ENCODE data around the gene HERC3.
"Not testable (repeated sequence)": the region's sequence is repeated elsewhere in the genome, so short reads cannot be mapped to it uniquely, and the experiment has no call there.

The HERC3 gene

DNA sequence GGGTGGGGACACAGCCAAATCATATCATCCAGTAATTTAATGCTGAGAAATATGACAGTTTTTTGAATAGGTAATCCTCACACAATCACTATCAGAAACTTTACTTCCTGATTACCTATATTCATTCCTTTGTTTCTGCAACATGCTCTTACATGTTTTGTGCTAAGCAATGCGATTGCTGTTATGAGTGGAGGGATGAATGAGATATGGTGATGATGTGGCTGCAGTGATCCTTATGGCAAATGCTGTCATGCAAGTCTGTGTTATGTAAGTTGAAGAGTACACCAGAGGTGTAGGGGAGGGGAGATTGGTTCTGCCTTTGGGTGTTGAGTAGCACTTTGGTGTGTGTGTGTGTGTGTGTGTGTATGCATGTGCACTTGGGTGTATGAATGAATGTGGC, 14.6 kb downstream of the HERC3 start:
- DNase-seq (ENCODE audit: low read depth in 2 of 2, low spot score in 1 of 2): no peak

DNA sequence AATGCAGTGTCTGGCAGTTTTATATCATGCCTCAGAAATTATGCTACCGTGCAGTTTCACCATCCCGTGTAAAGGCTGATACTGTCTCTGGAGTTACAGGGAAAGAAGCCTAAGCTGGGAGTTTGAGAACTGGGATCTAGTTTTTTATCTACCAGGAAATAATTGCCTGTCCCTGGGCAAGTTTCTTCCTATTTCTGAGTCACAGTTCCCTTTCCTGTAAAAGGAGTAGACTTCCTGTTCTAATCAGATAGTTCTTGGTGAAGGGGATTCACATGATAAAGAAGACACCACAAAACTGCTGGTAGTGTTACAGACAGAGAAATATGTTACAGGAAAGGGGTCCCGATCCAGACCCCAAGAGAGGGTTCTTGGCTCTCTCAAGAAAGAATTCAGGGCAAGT, 17.1 kb downstream of the HERC3 start:
- no peak for DNase-seq (ENCODE audit: low read depth in 2 of 2, low spot score in 1 of 2)

DNA sequence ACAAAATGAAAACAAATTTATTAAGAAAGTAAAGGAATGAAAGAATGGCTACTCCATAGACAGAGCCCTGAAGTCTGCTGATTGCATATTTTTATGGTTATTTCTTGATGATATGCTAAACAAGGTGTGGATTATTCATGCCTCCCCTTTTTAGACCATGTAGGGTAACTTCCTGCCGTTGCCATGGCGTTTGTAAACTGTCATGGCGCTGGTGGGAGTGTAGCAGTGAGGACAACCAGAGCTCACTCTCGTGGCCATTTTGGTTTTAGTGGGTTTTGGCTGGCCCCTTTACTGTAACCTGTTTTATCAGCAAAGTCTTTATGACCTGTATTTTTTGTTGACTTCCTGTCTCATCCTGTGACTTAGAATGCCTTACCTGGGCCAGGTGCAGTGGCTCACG, 17.5 kb downstream of the HERC3 start:
- not testable (repeated sequence) for DNase-seq (ENCODE audit: low read depth in 2 of 2, low spot score in 1 of 2)

DNA sequence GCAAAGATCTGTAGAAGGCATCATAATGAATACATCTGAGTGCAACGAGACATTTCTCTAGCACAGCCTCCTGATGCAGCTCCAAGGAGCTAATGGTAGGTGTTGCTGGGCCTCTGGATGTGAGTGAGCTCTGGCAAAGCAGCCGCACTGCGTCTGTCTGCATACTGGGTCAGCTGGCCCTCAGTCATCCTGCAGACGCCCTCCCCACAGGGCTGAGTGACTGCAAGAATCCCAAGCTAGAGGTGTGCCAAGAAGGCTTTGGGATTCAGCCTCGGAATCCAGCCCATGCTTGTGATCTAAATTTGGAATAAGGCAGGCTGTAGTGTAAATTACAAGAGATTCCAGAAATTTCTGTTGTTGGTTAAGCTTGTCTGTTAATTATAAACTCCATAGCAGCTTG, 18.5 kb downstream of the HERC3 start:
- no peak for DNase-seq (ENCODE audit: low read depth in 2 of 2, low spot score in 1 of 2)

DNA sequence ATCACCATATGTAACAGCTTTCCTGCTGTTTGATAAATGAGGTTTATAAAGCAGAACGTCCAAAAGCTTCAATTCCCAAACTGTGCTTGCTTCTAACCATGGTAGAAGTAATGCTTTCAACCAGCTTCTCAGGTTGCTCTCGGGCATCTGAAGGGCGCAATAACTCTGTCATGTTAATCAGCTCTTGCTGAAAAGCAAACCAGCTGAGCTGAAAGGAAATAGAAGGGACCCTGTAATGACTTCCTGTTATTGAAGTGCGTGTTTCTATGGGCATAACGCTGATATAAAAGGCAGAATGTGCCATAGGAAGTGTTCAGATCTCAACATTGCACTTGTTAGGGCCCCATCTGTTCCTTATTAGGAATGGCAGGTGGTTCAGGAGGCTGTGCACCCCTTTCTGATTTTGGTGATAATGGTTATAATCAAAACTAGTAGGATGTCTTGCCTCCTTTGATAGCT, 21.2 kb downstream of the HERC3 start:
- no peak for DNase-seq (ENCODE audit: low read depth in 2 of 2, low spot score in 1 of 2)

DNA sequence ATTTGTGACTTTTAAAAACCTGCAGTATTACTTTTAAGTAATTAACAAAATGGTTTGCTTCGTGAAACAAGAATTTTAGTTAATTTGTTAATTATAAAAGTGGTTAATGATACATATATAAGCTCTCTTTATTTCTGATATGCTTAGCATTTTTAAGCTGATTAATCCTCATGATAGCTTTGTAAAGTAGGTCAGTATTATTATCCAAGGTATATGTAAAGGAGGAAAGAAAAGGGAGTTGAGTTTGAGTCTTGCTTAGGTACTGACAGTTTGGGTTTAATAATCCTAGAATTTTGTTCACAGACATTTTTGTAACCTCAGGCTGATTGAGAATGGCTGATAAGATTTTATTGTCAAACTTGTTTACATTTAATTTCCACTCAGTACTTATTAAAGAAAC, 21.8 kb downstream of the HERC3 start:
- no peak for DNase-seq (ENCODE audit: low read depth in 2 of 2, low spot score in 1 of 2)

DNA sequence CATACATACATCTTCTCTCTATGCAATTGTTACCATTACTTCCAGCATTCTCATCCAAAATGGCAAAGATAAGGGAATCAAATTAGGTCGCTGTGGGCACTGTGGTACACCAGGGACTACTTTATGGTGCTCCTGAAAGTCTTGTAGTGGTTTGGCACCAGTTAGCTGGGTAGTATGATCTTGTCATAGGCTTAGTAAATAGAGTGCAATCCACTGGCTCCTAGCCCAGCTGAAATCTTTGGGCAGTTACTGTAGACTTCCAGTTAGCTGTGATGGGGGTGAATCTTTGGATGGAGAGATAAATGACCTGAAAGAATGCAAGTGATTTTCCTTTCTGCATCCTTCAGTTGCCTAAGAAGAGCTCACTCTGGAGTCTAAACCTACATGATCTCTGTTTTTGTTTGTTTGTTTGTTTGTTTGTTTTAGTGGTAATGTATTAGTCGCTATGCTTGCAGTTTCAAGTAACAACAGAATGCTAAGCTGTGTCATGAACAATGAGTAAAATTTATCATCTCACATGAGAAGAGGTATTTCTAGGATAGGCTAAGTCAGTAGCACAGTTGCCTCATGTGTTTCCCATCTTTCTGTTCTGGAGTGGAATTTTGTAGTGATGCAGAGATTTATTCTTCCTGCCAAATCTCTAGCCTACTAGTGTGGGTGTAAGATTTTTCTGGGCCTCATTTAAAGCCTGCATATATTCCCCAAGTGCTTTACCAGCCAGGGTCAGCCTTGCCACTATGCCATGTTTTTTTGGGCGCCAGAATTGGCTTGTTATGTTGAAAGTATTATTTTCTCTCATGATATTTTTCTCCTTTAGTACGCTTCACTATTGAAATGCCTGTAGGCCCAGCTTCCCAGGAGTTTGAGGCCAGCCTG, 24.2 kb downstream of the HERC3 start:
- DNase-seq (ENCODE audit: low read depth in 2 of 2, low spot score in 1 of 2): no peak

DNA sequence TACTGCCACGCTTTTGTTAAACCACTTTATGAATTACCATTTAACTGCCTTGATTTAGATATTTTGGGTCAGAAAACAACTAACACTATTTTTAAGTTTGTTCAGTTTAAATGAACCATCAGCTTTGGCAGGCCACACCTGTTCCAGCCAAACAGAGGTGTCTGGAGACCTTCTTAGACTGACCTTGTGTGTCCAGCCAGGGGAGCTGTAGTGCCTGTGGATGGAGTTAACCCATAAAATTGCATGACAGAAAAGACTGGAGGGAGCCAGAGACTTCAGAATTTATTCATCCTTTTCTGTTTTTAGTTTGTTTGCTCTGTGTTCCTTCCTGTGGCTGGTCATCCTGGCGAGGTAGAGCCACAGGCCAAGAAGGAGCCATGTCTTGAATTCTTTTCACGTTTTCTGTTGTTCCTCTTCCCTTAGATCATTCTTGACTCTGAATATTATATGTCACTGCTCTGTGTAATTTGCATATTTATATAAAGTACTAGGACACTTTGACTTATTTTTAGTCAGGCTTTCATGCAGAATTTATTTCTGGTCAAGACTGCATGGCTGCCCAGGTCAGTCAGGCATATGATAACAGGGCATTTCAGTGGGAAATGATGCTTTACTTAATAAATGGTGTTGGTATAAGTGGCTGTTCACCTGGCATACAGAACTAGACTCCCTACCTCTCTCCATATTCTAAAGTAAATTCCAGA, 26.7 kb downstream of the HERC3 start:
- no peak for DNase-seq (ENCODE audit: low read depth in 2 of 2, low spot score in 1 of 2)

DNA sequence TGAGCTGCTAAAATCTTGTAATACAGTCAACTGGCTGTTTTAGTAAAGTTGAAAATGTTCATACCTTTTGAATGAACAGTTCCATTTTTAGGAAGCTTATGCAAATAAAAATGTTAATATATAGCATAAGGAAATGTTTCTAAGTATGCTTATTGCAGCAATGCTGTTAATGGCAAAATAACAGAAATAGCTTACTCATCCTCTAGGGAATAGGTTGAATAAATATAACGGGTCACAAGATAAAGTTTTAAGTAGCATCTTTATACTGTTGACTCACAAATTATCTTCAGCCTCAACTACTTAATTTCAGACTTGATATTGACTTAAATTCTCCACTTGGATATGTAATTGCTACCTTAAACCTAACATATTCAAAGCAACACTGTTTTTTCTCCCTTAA, 27.7 kb downstream of the HERC3 start:
- no peak for DNase-seq (ENCODE audit: low read depth in 2 of 2, low spot score in 1 of 2)

DNA sequence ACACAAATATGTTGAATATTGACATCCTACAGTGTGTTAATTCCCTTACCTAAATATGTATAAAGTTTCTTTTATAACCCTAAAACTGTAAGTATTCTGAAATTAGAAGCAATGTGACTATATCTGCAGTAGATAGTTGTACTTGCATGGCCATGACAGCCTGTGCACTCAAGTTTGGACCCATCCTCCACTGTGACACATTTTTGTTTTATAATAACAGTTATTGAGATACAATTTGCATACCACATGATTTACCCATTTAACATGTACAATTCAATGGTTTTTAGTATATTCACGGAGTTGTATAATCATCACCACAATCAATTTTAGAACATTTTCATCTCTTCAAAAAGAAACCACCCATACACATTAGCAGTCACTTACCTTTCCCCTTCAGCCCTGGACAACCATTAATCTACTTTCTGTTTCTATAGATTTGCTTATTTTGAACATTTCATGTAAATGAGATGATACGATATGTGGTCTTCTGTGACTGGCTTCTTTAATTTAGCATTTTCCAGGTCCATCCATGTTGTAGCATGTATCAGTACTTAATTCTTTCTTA, 29.6 kb downstream of the HERC3 start:
- no peak for DNase-seq (ENCODE audit: low read depth in 2 of 2, low spot score in 1 of 2)

DNA sequence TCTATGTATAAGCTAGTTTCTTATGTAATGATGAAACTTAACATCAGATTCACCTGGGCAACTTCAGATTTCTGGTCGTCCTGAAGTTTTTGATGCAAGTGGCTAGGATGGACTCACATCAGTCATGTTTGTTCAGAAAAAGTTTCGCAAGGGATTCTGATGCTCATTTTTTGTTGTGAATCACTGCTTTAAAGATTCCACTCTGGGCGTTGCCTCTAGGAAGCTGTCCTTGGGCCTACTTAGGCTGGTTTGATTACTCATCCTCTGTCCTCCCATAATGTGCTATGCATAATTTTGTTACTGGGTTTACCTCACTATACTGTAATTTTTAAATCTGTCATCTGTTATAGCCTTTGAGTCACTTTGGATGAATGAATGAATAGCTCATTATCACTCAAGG, 30.8 kb downstream of the HERC3 start:
- DNase-seq (ENCODE audit: low read depth in 2 of 2, low spot score in 1 of 2): no peak

DNA sequence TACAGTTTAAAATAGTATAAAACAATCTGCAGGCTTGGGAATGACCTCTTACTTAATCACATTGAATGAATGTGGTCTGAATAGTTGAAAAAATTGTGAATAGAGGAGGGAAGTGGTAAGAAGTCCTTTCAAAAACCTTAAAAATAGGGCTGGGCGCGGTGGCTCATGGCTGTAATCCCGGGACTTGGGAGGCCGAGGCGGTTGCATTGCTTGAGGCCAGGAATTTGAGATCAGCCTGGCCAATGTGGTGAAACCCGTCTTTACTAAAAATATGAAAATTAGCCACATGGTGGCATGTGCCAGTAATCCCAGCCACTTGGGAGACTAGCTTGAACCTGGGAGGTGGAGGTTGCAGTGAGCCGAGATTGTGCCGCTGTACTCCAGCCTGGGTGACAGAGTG, 36.5 kb downstream of the HERC3 start:
- DNase-seq (ENCODE audit: low read depth in 2 of 2, low spot score in 1 of 2): no peak

DNA sequence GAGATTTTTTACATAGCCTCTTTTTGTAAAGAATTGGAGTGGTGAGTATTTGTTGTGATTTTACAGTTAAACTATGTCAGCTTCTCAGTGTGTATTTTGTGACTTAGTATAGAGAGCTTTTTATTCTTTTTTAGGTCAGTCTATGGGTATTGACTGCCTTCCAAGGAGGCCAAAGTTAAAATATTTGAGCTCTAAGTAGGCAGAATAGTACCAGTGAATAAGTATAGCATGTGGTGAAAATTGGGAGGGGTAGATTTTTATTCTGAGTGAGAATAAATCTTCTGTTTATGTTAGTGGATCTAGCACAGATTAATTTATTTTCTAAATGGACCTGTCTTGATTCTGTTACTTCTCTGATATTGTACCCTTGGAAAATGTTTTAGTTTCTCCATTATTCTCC, 37.5 kb downstream of the HERC3 start:
- no peak for DNase-seq (ENCODE audit: low read depth in 2 of 2, low spot score in 1 of 2)

DNA sequence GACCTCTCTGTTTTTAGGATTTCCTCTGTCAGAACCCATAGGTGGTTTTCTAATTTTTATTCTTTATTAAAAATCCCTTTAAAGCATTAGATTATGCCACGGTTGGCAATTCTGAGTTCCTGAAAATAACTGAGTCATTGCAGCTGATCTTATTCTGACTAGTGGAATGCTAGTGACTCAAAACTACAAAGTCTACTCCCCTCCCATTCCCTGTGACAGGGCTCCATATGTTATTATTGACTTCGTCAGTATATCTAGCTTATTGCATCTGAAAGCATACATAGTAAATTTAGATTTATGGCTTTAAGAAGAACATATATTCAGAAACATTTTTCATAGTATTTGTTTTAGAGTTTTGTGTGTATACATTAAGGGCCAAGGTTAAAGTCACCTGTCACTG, 38.5 kb downstream of the HERC3 start:
- DNase-seq (ENCODE audit: low read depth in 2 of 2, low spot score in 1 of 2): no peak

DNA sequence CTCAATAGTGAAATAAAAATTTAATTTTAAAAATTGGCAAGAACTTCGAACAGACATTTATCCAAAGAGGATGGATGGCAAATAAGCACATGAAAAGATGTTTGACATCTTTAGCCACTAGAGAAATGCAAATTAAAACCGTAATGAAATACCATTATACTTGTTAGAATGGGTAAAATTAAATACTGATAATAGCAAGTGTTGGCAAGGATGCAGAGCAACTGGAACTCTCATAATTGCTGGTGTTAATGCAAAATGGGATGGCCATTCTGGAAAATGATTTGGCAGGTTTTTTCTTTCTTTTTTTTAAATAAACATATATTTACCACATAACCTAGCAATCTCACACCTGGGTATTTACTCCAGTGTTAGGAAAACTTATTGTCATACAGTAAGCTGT, 51.7 kb downstream of the HERC3 start:
- no peak for DNase-seq (ENCODE audit: low read depth in 2 of 2, low spot score in 1 of 2)

DNA sequence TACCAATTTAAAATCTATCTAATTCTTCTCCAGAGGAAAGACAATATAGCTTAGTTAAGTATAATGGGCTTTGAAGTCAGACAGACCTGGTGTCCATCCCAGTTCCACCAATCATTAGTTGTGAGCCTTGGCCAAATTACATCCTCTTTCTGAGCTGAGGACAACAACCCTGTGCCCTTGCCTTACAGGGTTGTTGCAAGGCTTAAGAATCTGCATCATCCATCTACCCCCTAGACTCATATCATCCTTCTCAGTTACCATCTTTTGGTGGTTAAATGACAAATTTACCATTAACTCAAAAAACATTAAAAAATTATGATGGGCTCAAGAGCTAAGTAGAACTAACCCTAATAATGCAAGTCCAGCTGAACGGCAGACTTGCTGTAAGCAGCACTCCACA, 53.7 kb downstream of the HERC3 start:
- DNase-seq (ENCODE audit: low read depth in 2 of 2, low spot score in 1 of 2): no peak

DNA sequence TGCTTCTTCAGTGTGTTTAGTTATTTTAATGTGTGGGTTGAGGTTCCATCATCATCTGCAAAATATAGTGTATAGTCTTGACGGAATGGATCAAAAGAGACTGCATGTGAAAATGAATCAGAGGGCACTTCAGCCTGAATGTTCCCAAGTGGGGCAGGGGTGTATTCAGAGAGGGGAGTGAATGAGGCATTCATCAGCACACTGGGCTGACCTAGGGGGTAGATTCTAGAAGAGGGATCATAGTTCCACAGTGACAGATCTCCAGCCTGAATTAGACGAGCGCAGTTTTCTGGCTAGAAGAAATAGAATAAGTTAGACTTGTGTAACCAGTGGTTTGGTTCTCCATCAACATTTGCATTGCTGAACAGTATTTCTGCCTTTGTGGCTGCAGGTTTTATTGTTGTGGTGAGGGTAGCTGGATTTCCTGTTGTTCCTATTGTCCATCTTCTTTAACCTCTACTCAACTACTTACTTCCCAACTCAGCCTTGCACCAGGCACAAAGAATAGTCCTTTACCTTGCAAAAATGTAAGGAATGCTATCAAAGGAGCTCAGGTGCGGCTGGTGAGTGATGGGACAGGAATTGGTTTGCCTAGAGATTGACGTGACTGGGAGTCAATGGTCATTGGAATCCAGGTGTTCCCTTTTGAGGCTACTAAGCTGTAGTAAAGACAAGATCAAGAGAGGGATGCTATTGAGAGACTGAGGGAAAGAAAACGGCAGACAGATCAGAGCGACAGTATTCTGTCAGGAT, 54.4 kb downstream of the HERC3 start:
- no peak for DNase-seq (ENCODE audit: low read depth in 2 of 2, low spot score in 1 of 2)

DNA sequence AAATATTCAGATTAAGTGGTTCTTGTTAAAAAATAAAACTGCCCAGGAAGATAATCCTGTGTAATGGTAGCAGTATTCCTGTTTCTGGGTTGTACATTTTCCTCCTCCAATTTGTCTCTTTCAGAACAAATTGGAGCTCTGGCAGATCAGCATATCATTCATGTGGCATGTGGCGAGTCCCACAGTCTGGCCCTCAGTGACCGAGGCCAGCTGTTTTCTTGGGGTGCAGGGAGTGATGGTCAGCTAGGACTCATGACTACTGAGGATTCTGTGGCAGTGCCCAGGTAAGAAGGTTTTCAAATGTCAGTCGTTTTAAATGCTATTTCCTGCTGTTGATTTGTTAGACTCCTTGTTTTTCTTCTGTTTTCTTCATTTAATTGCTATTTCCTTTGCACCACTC, 57.4 kb downstream of the HERC3 start:
- no peak for DNase-seq (ENCODE audit: low read depth in 2 of 2, low spot score in 1 of 2)

DNA sequence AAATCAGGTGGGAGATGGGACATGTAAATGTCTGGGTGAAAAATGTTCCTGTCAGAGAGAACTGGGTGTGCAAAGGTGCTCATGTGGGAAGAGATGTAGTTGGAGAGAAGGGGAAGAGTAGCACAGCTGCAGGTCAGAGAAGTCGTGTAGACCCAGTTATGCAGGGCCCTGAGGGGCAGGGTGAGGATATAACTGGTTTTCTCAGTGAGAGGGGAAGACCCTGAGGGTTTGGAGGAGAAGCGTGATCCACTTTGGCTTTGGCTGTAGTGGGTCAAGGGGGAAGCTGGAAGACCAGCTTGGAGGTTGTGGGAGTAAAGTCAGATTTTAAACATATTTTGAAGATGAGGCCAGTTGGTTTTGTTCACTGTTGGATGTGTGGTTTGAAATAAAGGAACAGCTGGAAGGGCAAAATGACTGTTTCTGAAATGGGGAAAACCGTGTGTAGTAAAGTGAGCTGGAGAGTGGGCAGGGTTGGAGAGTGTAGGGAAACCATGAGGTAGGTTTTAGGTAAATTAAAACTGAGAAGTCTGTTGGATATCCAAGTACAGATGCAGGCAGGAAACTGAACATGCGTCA, 61.2 kb downstream of the HERC3 start:
- DNase-seq (ENCODE audit: low read depth in 2 of 2, low spot score in 1 of 2): no peak

DNA sequence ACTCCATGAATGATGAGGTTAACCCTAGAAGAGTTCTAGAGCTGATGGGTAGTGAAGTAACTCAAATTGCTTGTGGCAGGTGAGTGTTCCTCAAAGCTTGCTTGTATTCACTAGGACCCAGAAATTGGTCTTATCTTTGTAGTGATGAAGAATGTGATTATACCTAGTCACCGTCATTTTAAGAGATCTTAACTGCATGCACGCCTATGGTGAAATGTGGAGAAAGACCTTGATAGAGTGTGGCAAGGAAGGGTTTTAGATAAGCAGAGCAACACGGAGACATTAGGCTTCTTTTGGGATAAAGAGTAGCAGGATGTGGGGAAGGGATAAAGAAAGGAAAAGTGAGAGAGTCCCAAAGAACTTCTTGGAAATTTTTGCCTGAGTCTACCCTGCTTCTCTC, 62.9 kb downstream of the HERC3 start:
- no peak for DNase-seq (ENCODE audit: low read depth in 2 of 2, low spot score in 1 of 2)

Data from stimulated activated CD8-positive, alpha-beta memory T cell treated with anti-CD3 and anti-CD28 coated beads, Interleukin-4, amount 100 ng/mL, for 4 hours (primary cell).